NCI-H2196 (cell line): ENCODE data around the gene AGBL4.
A peak's percentile ranks its signal among the peaks of the same experiment; 100 is the strongest.
"Not testable (repeated sequence)": the region's sequence is repeated elsewhere in the genome, so short reads cannot be mapped to it uniquely, and the experiment has no call there.

Experiments used
- DNase-seq: peaks from one replicate; lab custom pipeline; 2025; ENCODE audit not compliant: unreplicated experiment; lab: John Stamatoyannopoulos, UW

AGBL4 gene

GRCh38 chr1:49319426-49319963 lies 704.3 kb downstream of the AGBL4 start:
- no peak for DNase-seq

GRCh38 chr1:49318218-49318617 lies 705.5 kb downstream of the AGBL4 start:
- DNase-seq, result no peak

GRCh38 chr1:49307457-49307856 lies 716.3 kb downstream of the AGBL4 start:
- DNase-seq, result no peak

GRCh38 chr1:49306507-49307070 lies 717.2 kb downstream of the AGBL4 start:
- no peak for DNase-seq

- not testable (repeated sequence) for DNase-seq
Measured at GRCh38 chr1:49302400-49302799, 721.4 kb downstream of the AGBL4 start.

- no peak for DNase-seq
Measured at GRCh38 chr1:49298304-49298703, 725.5 kb downstream of the AGBL4 start.

GRCh38 chr1:49297783-49298182 lies 726.0 kb downstream of the AGBL4 start:
- DNase-seq, result no peak

GRCh38 chr1:49294539-49294938 lies 729.2 kb downstream of the AGBL4 start:
- DNase-seq, result no peak

GRCh38 chr1:49293016-49293415 lies 730.7 kb downstream of the AGBL4 start:
- DNase-seq, result no peak

- DNase-seq, result not testable (repeated sequence)
Measured at GRCh38 chr1:49257211-49258049, 766.3 kb downstream of the AGBL4 start.

GRCh38 chr1:49252917-49253316 lies 770.8 kb downstream of the AGBL4 start:
- DNase-seq, result no peak

GRCh38 chr1:49251019-49251784 lies 772.6 kb downstream of the AGBL4 start:
- DNase-seq, result no peak

- no peak for DNase-seq
Measured at GRCh38 chr1:49240709-49241221, 783.0 kb downstream of the AGBL4 start.

- no peak for DNase-seq
Measured at GRCh38 chr1:49234988-49235387, 788.8 kb downstream of the AGBL4 start.

GRCh38 chr1:49229555-49229954 lies 794.2 kb downstream of the AGBL4 start:
- peak; percentile 35 for DNase-seq

- DNase-seq, result no peak
Measured at GRCh38 chr1:49226758-49227157, 797.0 kb downstream of the AGBL4 start.

GRCh38 chr1:49225464-49225863 lies 798.3 kb downstream of the AGBL4 start:
- no peak for DNase-seq

- no peak for DNase-seq
Measured at GRCh38 chr1:49213301-49213700, 810.5 kb downstream of the AGBL4 start.

GRCh38 chr1:49208712-49209111 lies 815.0 kb downstream of the AGBL4 start:
- DNase-seq, result no peak

GRCh38 chr1:49204720-49205119 lies 819.0 kb downstream of the AGBL4 start:
- no peak for DNase-seq

GRCh38 chr1:49200738-49201137 lies 823.0 kb downstream of the AGBL4 start:
- no peak for DNase-seq
